ENCODE data around the gene CLTCL1.
"Not testable (repeated sequence)": the region's sequence is repeated elsewhere in the genome, so short reads cannot be mapped to it uniquely, and the experiment has no call there.

Gene CLTCL1

DNA sequence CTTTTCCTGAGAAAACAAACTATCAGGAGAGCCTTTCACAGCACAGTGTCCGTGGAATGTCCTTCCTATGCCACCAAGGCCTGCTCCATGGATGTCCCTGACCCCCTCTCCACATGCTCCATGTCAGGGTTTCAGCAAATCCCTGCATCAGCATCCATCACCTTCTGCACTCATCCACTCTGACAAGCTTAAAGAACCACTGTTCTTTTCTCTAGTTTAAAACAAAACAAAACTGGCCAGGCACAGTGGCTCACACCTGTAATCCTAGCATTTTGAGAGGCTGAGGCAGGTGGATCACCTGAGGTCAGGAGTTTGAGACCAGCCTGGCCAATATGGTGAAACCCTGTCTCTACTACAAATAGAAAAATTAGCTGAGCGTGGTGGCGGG lies 88.7 kb downstream of the CLTCL1 start:
- not testable (repeated sequence) for H3K36me3 Mint-ChIP-seq, H3K4me1 Mint-ChIP-seq, H3K27ac Mint-ChIP-seq, H3K9me3 Mint-ChIP-seq, H3K27me3 Mint-ChIP-seq, H3K4me3 Mint-ChIP-seq

DNA sequence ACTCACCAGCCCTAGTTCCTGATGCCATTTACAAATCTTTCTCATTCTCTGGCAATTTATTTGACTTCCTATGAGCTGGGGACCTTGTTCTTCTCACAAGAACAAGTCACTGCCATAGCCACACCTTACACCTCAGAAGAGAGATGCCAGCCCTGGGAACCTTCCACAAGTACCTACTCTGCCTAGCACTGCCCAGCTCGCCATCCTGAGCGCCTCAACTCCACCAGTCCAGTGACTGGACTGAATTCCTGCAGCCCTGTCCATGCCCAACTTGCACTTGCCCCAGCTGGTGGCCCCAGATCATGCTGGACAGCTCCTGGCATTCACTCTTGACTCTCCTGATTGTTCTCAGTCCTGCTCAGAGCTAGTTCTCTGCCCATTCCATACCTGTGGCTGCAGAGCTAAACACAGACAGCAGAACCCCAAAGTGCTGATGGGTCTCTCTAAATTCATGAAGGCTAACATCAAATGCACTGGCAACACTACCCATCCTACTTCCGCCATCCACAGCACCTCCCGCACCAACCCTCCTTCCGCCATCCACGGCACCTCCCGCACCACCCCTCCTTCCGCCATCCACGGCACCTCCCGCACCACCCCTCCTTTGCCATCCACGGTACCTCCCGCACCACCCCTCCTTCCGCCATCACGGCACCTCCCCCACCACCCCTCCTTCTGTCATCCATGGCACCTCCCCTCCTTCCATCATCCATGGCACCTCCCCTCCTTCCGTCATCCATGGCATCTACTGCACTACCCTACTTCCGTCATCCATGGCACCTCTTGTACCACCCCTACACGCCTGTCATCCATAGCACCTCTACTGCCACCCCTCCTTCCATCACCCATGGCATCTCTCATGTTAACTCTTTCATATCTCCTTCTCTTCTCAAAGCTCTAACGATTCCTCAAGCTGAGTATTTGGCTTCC lies 89.4 kb downstream of the CLTCL1 start:
- Mint-ChIP-seq H3K4me1 (no peaks in the 10 kb centered on the region), H3K9me3 (no peaks in the 10 kb centered on the region), H3K27me3 (peaks cover 2% of the 10 kb centered on the region), H3K4me3 (no peak overlapping the region), H3K27ac (no peak overlapping the region), H3K36me3 (no peaks in the 10 kb centered on the region)

DNA sequence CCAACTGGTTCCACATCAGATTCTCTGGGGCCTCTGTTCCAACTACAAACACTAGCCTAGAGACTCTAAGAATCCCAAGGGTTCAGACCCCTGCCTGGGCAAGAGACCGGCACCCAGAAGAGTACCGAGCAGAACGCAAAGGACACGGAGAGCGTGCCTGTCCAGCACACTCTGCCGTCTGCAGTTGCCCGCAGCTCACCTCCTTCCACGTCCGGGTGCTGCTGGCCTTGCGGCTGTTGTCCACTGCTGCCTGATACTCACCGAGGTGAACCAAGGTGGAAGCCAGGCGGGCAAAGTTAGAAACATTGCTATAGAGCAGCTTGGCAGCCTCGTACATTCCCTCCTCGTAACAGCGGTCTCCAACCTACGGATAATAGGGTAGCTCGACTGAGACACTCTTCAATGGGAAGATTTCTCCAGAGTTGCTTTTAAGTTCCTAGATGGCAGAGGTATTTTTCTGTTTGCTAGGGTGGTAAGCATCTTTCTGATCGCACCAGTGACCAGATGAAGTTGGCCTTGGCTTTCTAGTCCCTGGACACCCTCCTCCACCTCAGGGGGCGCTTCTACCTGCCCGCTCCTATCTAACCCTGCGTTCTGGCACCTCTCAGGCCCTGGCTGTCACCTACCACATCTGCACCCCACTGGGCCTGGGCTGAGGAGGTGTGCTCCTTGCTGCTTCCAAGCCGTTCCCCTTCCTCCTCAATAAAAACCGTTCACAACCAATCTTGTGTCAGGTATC lies 90.2 kb downstream of the CLTCL1 start:
- no peak overlapping the region for H3K4me3 Mint-ChIP-seq

DNA sequence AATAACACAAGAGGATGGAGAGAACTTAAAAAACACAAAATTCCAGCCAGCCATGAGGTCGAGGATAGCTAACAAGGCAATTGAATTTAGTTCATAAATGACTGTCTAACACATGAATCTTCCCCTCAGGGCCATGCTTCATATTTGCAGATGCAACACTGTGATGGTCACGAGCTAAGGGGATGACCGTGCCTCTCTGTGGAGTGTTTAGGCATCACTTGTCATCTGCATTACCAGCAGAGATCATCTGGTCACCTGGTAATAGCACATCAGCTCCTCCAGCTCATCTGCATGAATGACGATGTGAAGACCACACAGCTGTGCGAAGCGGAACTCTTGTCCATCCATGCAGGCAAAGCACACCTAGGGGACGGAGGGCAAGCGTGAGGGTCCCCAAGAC lies 92.0 kb downstream of the CLTCL1 start:
- no peaks in the 10 kb centered on the region for H3K9me3 Mint-ChIP-seq
- H3K27ac Mint-ChIP-seq, result no peak overlapping the region
- H3K4me1 Mint-ChIP-seq, result peaks cover 7% of the 10 kb centered on the region
- peaks cover 2% of the 10 kb centered on the region for H3K27me3 Mint-ChIP-seq
- no peak overlapping the region for H3K4me3 Mint-ChIP-seq
- no peaks in the 10 kb centered on the region for H3K36me3 Mint-ChIP-seq

More for the DNA sequence above, 90.2 kb downstream of the CLTCL1 start:
- Mint-ChIP-seq H3K9me3 (no peaks in the 10 kb centered on the region), H3K4me1 (no peaks in the 10 kb centered on the region), H3K27me3 (peaks cover 2% of the 10 kb centered on the region), H3K27ac (no peak overlapping the region), H3K36me3 (no peaks in the 10 kb centered on the region)

DNA sequence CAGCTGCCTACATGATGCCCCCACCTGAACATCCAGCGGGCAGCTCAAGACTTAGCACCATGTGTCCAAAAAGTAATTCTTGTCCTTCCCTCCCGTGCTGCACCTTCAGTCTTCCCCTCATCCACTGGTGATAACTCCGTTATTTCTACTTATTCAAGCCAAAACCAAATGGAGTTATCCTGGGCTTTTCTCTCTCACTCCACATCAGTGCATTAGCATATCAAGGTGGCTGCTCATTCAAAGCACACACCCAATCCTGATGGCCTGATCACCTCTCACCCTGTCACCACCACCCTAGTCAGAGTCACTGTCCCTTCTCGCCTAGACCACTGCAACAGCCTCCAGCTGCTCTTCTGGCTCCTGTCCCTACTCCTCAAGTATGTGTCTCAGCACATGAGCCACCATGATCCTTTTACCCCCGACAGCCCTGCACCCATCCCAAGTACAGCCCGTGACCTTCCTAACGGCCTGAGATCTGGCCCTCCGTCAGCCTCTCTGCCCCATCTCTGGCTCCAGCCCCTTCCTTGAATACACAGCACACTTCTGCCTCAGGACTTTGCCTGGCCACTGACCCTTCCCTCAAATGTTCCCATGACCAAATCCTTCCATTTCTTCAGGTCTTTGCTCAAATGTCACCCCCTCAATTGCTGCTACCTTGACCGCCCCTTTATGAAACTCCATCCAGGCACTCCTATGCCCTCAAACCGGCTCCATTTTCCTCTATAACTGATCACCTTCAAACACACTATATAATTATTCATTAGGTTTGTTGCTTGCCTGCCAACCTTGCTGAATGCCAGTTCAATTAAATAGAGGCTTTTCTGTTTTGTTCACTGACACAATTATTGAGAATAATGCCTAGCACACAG lies 93.3 kb downstream of the CLTCL1 start:
- Mint-ChIP-seq H3K9me3 (no peaks in the 10 kb centered on the region), H3K27ac (no peak overlapping the region), H3K36me3 (no peaks in the 10 kb centered on the region), H3K4me1 (peaks cover 7% of the 10 kb centered on the region), H3K27me3 (no peaks in the 10 kb centered on the region), H3K4me3 (no peak overlapping the region)

DNA sequence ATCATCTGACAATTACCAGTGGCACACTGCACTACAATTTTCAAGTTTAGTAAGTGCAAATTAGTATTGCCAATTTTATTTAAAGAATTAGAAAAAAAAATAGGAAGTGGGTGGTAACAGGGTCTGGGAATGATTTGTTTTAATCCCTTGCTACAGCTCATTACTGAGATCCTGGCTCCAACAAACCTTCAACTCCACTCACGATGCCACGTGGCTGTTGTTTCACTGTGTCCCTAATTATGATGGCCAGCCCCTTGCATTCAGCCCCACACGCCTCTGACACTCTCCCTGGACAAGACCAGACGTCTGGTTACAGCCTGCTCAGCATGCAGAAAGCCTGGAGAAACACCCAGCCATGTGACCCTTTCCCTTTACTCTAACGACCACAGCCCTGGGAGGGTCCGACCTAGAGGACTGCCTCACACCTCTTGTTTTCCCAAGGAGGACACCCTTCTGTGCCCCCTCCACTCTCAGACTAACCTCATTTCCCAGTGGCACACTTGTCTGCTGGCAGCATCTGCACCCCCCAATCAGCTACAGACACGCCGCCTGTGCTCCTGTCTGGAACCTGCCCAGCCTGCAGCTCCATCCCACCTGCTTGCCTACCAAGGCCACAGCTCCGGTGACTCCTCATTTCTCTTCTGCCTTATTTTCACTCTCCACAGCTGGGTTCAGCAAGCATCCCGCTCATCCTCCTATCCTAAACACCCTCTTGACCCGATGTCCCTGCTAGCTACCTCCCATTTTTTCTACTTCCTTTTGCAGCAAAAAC lies 94.5 kb downstream of the CLTCL1 start:
- Mint-ChIP-seq H3K27me3 (no peaks in the 10 kb centered on the region), H3K9me3 (no peaks in the 10 kb centered on the region), H3K27ac (peak overlapping the region; percentile 21), H3K4me1 (peaks cover 7% of the 10 kb centered on the region), H3K36me3 (no peaks in the 10 kb centered on the region), H3K4me3 (no peak overlapping the region)

DNA sequence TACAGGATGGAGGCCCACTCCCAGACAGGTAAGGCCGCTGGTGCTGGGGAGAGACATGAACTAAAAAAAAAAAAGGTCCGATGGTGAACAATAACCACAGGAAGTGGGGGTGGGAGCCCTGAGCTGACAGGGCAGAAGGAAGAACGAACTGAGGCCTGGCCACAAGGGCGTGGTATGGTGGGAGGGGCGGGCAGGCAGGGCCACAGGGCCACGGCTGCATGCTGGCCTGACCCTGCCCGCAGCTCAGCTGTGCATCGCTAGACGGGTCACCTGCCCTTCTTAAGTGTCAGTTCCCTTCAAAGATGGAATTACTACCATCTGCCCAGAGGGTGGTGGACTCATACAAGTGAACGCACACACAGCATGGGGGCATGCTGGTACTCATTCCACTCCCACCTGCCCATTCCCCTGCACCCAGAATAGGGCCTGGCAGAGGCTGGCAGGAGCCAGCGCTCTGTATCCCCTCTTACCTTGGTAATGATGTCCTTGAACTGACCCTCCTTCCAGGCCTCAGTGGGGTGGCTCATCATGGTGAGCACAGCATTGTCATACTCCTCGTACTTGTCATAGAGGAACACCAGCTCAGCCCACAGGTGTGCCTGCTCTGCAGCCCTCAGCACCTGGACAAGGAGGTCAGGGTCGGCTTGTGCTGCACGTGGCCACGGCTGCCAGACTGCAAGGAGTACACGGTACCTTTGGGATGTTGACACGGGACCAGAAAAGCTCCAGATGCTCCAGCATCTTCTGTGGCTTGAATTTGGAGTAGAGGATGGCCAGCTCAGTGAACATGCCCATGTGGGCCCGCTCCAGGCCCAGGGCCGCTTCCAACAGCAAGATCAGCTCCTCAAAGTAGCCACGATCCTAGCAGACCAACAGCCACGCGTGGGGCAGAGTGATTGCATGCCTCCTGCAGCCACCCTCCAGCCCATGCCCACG lies 95.5 kb downstream of the CLTCL1 start:
- H3K4me1 Mint-ChIP-seq, result peaks cover 7% of the 10 kb centered on the region
- H3K27me3 Mint-ChIP-seq, result no peaks in the 10 kb centered on the region
- H3K36me3 Mint-ChIP-seq, result no peaks in the 10 kb centered on the region
- no peak overlapping the region for H3K27ac Mint-ChIP-seq
- no peak overlapping the region for H3K4me3 Mint-ChIP-seq
- no peaks in the 10 kb centered on the region for H3K9me3 Mint-ChIP-seq

DNA sequence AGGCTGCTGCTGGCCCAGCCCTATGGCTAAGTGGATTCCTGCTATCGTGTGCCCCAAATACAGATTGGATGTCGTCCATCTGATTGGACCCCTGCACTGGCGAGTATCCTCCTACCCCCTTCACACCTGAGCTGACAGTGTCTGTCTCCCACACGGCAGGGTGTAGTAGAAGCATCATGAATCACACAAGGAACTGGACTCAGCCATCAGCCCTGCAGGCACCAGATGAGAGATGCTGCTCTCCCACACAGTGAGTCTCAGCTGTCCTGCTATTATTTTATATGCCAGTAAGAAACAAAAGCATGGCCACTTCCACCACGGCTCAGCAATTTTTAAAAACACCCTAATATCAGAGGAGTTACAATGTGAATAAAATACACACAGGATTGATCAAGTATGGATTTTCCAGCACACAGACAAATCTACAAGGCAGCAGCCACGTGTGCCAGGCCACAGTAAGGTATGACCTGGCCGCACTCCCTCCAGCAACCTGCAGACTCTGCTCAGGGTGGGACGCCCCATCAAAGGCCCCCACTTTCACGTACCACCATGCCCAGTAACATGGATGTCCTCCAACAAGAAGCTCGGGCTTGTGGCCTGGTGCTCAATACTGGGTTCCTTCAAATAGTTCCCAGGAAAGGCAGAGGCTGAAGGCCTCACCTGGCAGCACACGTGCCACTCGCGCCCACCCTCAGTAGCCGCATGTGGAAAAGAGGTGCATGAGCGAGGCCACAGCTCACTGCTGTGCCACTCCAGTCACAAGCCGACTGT lies 96.6 kb downstream of the CLTCL1 start:
- Mint-ChIP-seq H3K36me3 (no peaks in the 10 kb centered on the region), H3K4me3 (no peak overlapping the region), H3K4me1 (peaks cover 7% of the 10 kb centered on the region), H3K27ac (no peak overlapping the region), H3K27me3 (no peaks in the 10 kb centered on the region), H3K9me3 (no peaks in the 10 kb centered on the region)

DNA sequence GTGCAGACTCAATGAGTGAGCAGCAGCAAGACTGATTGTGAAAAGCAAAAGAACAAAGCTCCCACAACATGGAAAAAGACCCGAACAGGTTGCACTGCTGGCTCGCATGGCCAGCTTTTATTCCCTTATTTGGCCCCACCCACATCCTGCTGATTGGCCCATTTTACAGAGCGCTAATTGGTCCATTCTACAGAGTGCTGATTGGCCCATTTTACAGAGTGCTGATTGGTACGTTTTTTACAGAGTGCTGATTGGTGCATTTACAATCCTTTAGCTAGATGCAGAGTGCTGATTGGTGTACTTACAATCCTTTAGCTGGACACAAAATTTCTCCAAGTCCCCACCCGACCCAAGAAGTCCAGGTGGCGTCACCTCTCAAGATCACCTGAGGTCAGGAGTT lies 97.6 kb downstream of the CLTCL1 start:
- Mint-ChIP-seq H3K4me3 (no peak overlapping the region), H3K4me1 (peaks cover 7% of the 10 kb centered on the region)

DNA sequence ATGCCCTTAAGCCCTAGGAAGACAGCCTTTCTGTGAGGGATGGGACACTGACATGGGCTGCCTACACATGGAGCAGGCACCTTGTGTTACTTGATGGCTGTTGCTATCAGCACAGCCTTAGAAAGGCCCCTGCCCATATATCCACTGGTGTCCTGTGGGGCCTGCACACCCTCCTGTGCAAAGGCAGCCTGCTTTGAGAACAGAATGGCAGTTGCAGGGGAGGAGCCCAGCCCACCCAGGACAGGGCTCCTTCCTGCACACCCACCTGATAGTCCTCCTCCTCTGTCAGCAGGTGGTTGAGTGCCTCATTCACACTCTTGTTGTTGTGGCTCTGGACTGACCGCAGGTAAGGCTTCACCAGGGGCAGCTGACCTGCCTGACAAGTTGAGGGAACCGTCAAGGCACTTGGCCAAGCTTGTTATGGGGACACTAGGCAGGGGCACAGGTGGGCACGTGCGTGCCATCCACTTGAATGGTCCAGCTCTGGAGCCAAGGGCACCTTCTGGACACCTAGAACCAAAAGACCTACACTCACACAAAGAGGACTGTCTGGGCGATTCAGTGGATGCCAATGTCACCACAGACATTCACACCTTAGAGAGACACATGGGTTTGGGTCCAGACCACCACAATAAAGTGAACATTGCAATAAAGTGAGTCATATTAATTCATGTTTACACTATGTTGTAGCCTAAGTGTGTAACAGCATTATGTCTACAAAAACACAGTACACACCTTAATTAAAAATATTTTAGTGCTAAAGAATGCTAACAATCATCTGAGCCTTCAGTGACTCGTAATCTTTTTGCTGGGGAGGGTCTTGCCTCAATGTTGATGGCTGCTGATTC lies 103.6 kb downstream of the CLTCL1 start:
- Mint-ChIP-seq H3K4me1 (no peaks in the 10 kb centered on the region), H3K4me3 (no peak overlapping the region), H3K27ac (no peak overlapping the region), H3K27me3 (no peaks in the 10 kb centered on the region), H3K9me3 (no peaks in the 10 kb centered on the region), H3K36me3 (no peaks in the 10 kb centered on the region)

More for the DNA sequence above, 97.6 kb downstream of the CLTCL1 start:
- Mint-ChIP-seq H3K9me3 (no peaks in the 10 kb centered on the region), H3K27ac (no peak overlapping the region), H3K27me3 (no peaks in the 10 kb centered on the region), H3K36me3 (no peaks in the 10 kb centered on the region)

DNA sequence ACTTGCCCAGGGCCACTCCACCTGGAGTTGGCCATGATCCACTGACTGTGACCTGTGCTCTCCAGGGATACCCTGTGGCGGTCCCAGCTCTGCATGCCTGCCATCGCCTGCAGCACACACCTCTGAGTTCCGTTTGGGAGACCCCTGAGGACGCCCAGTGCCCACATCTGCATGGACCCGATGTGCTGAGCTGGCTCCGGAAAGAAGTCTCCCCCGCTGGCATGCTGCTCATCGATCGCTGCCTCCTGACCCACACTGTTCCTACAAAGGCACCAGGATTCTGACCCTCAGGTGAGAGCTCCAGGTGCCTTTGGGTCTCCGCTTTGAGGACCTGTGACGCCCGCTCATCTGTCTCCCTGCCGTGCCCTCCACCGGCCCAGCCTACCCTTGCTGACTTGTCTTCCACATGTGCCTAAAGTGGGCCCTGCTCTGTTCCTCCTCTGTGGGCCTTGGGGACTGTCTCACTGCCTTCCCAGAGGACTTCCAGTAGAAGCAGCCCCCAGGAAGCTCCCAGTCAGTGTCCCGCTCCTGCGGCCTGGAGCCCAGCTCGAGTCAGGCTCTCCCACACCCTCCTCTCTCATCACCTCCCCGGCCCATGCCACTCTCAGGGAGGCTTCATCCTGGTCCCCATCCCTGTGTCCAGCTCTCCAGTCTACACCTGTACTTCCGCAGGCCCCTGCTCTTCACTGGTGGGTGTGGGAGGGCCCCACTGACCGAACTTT lies 107.1 kb downstream of the CLTCL1 start:
- Mint-ChIP-seq H3K36me3 (no peaks in the 10 kb centered on the region), H3K4me1 (peaks cover 18% of the 10 kb centered on the region), H3K27ac (peak overlapping the region; percentile 2), H3K9me3 (no peaks in the 10 kb centered on the region), H3K4me3 (no peak overlapping the region), H3K27me3 (no peaks in the 10 kb centered on the region)

DNA sequence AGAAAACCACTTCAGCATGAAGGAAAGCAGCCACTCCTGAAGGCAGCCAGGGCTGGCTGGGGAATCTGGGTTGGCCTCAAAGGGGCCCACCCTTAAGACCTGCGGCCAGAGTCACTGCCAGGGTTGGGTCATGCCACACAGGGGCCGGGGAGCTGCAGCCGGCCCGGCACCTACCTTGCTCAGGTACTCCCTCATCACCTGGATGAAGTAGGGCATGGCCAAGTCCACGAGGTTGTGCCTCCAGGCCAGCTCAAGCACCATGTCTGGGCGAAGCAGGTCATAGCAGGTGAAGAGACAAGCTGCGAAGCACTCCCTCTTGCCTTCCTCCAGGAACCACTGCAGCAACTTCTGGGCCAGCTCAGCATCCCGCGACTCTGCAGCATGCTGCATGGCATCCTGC lies 108.3 kb downstream of the CLTCL1 start:
- H3K4me3 Mint-ChIP-seq, result no peak overlapping the region
- no peak overlapping the region for H3K27ac Mint-ChIP-seq
- H3K4me1 Mint-ChIP-seq, result peaks cover 22% of the 10 kb centered on the region
- no peaks in the 10 kb centered on the region for H3K9me3 Mint-ChIP-seq
- H3K36me3 Mint-ChIP-seq, result no peaks in the 10 kb centered on the region
- no peaks in the 10 kb centered on the region for H3K27me3 Mint-ChIP-seq
